GM18502 (cell line): ENCODE results near the gene BCL11B.

Source experiments
- ATAC-seq: cut with Tn5 transposase; IDR thresholded peaks from one replicate; pipeline ENCODE4 v1.9.1; 2021; ENCODE audit warnings: mild to moderate bottlenecking; ENCODE audit not compliant: unreplicated experiment, poor library complexity

BCL11B gene

DNA sequence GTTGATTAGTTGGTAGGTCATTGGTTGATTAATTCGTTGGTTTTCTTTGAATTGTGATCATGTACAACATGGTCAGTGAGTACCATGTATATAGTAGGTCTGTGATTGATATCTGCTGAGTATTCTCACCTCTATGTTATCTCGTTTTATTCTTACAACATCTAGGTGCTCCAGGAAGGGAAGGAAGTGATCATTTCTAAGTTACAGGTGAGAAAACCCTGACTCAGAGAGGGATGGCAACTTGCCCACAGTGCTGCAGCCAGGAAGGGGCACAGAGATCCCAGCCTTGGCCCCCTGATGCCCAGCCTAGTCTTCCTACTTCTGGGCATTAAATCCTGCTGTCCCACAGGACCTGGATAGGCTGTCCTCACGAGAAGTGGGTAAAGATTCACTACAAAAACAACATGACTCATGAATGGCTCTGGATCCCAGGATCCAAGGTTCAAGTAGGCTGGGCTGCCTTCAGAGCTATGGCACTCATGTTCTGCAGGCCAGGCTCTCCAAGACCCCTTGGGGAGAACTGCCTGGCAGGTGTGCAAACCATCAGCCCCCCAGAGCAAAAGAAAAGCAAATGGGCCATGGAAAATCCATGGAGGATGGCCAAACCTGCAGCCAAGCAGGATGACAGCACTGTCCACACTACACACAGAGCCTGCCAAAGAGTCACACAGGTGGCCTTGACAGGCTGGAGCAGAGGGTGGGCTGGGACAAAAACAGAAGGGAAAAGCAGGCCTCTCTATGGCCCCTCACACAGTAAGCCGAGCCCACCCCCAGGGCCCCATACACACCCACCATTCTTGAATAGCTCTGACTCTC is 146.2 kb downstream of the BCL11B start:
- no peak for ATAC-seq

DNA sequence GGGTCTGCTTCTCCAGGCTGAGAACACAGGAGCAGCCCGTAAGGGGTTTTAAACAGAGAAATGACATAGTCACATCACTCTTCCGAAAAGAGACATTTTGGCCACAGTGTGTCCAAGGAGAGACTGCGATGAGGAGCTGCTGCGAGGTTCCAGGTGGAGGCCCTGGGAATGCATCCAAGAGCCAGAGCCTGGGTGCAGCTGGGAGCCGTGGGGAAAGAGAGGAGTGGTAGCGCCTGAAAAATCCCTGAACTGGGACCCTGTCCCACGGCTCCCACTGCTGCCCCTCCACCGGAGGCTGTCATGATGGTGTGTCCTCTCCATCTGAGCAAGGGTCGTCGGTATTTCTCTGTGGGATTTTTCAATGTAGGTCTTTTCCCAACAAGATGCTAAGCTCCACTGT is 146.9 kb downstream of the BCL11B start:
- ATAC-seq = no peak

- no peak for ATAC-seq
Measured at GRCh38 chr14:99124482-99125105, 147.4 kb downstream of the BCL11B start.

DNA sequence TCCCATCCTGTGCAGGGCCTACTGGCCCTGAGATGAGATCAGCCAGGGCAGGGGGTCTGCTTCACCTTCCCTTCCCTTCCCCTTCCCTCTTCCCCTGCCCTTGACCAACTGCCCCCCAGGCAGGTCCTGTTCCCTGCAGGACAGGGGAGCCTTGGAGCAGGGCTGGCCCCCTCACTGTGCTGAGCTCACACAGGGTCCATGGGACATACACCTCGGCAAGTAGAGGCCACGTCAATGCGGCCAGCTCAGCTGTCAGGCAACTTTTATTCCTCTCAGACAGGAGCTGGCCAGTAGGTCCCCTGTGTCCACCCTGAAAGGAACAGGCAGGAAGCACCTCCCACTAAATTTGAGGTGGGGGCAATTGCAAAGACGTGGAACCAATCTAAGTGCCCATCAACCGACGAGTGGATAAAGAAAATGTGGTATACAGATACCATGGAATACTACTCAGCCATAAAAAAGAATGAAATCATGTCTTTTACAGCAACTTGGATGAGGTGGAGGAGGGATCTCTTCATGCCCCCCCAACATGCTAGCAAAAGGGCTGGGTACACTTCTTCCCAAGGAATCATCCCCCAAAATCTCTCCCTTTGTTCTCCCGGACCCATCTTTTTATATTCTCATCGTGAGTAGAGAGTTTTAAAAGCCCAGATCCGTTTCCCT is 148.7 kb downstream of the BCL11B start:
- no peak for ATAC-seq

- ATAC-seq = no peak
Measured at GRCh38 chr14:99122521-99123125, 149.4 kb downstream of the BCL11B start.

- no peak for ATAC-seq
Measured at GRCh38 chr14:99121319-99121875, 150.6 kb downstream of the BCL11B start.

GRCh38 chr14:99120526-99121318 is 151.3 kb downstream of the BCL11B start:
- ATAC-seq = no peak

GRCh38 chr14:99119554-99120525 is 152.2 kb downstream of the BCL11B start:
- ATAC-seq = no peak
